ENCODE data around the gene CIDEB. TPM values are rescaled to one million over a fixed set of nuclear protein-coding genes. Genes with fewer than 3 reads are reported as not detected.

CIDEB gene
- total and polyA plus RNA-seq, 2 experiments from 2014 or later: not detected

GRCh38 chr14:24277606-24278321, 30.0 kb downstream of the CIDEB start:
- H3K9me3 ChIP-seq (ENCODE audit: low read depth): no peaks in the 10 kb centered on the region
- H3K36me3 ChIP-seq: no peaks in the 10 kb centered on the region
- no peaks in the 10 kb centered on the region for H3K4me1 ChIP-seq (ENCODE audit: low read depth)
- no peak overlapping the region for H3K27ac ChIP-seq
- no peaks in the 10 kb centered on the region for H3K27me3 ChIP-seq
- TF ChIP-seq CTCF (IDR thresholded peaks at IDR 0.05; ENCODE audit: low read depth, low read length): no peak
- no peak overlapping the region for H3K4me3 ChIP-seq
- DNase-seq (ENCODE audit: low read depth in 1 of 2, low spot score in 1 of 2): no peak

- Histone ChIP-seq H3K36me3 (no peaks in the 10 kb centered on the region), H3K4me3 (no peak overlapping the region), H3K9me3 (ENCODE audit: low read depth) (no peaks in the 10 kb centered on the region), H3K4me1 (ENCODE audit: low read depth) (no peaks in the 10 kb centered on the region), H3K27me3 (no peaks in the 10 kb centered on the region), H3K27ac (no peak overlapping the region)
- TF ChIP-seq CTCF (IDR thresholded peaks at IDR 0.05; ENCODE audit: low read depth, low read length): no peak
- no peak for DNase-seq (ENCODE audit: low read depth in 1 of 2, low spot score in 1 of 2)
Observed at GRCh38 chr14:24277071-24277470, 30.7 kb downstream of the CIDEB start.

- Histone ChIP-seq H3K27me3 (no peaks in the 10 kb centered on the region), H3K4me1 (ENCODE audit: low read depth) (no peaks in the 10 kb centered on the region), H3K27ac (no peak overlapping the region), H3K9me3 (ENCODE audit: low read depth) (no peaks in the 10 kb centered on the region), H3K4me3 (no peak overlapping the region), H3K36me3 (no peaks in the 10 kb centered on the region)
- no peak for DNase-seq (ENCODE audit: low read depth in 1 of 2, low spot score in 1 of 2)
- no peak for TF ChIP-seq CTCF (IDR thresholded peaks at IDR 0.05; ENCODE audit: low read depth, low read length)
Observed at GRCh38 chr14:24274101-24274543, 33.7 kb downstream of the CIDEB start.

DNA sequence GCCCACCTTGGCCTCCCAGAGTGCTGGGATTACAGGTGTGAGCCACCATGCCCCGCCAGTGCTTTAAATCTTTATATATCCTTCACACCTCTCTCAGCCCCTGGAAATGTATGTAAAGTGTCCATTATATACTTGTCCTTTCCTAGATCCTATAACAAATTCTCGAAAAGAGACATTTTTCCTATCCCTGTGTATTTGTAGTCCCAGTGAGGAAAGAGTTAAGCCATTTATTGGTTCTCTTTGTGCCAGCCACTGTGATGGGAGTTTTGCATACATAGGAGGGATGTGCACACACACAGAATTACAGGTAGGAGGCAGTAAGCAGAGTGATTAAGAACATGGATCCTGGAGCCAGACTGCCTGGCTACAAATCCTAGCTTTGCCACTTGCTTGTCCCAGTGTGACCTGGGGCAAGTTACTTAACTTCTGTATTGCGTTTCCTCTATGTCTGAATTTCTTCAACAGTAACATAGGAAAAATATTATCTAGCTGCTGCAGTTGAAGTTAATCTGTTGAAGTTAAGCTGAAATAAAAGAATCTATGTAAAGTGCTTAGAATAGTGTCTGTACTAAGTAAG, 34.3 kb downstream of the CIDEB start:
- no peaks in the 10 kb centered on the region for H3K36me3 ChIP-seq
- no peak for TF ChIP-seq CTCF (IDR thresholded peaks at IDR 0.05; ENCODE audit: low read depth, low read length)
- H3K27me3 ChIP-seq: no peaks in the 10 kb centered on the region
- no peak overlapping the region for H3K27ac ChIP-seq
- H3K9me3 ChIP-seq (ENCODE audit: low read depth): no peaks in the 10 kb centered on the region
- DNase-seq (ENCODE audit: low read depth in 1 of 2, low spot score in 1 of 2): no peak
- H3K4me1 ChIP-seq (ENCODE audit: low read depth): no peaks in the 10 kb centered on the region
- H3K4me3 ChIP-seq: no peak overlapping the region

GRCh38 chr14:24272467-24272866, 35.3 kb downstream of the CIDEB start:
- Histone ChIP-seq H3K4me3 (no peak overlapping the region), H3K27me3 (no peaks in the 10 kb centered on the region), H3K9me3 (ENCODE audit: low read depth) (no peaks in the 10 kb centered on the region), H3K36me3 (no peaks in the 10 kb centered on the region), H3K4me1 (ENCODE audit: low read depth) (no peaks in the 10 kb centered on the region), H3K27ac (no peak overlapping the region)
- TF ChIP-seq CTCF (IDR thresholded peaks at IDR 0.05; ENCODE audit: low read depth, low read length): no peak
- DNase-seq (ENCODE audit: low read depth in 1 of 2, low spot score in 1 of 2): no peak
